Hair follicle dermal papilla cell (primary cell): Measurements from ENCODE around the gene SMIM38. TPM values are rescaled to one million over a fixed set of nuclear protein-coding genes. Genes with fewer than 3 reads are reported as not detected.

Source experiments
- total RNA-seq: library from RNA; depleted of rRNA; stranded (reverse); fragments of >200 nt; gene quantifications from 2 replicates; pipeline ENCODE4 v1.2.3, GENCODE V29; 2012

Gene SMIM38
- total RNA-seq, result 0.24 and 0.65 TPM in 2 replicates

DNA sequence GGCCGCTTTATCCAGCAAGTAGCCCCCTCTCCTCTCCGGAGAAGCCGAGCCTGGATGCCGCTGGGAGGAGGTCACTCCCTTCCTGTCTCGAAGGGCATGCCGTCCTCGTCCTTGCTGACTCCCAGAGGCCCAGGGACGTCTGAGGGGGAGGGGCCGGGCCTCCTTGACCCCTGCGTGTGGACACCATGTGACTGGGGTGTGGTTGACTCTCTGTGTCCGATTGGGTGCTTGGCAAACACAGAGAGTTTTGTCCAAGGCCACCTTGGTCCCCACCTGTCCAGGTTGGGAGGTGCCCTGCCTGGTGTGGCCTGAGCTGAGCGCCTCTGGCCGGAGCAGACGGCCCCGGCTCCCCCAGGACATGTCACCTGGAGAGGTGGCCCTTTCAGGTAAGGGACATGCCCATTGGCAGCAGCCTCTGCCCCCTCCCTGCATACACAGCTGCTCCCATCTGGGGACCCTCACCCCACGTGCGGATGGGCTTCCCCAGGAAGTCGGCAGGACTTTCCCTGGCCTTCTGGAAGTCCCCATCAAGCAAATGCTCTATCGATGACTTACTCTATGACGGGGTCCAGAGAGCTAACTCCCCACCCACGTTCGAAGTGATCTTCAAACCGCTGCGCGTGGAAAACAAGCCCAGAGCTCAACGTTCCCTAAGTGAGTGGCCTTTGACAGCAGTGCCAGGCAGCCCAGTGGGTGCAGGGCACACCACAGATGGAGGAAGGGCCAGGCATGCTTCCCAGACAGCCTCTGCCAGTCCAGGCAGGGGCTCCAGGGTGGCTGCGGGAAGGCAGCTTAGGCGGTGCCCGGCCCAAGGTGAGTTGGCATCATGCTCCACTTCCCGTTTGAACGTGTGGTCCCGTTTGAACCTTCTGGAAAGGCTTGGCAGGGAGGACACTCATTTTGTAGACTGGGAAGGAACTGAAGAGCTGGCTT lies at the start of gene SMIM38:
Gene SMIM38, plus strand, starts transcription at position 634 of the 933 bp plus-strand sequence. CDS start 1,912 bp downstream, outside the sequence.

Other genes with a start within 250 kb of the SMIM38 start
- 0.49 TPM in 1 of 2 replicates, not detected in the other for gene MRGPRD, start 174.9 kb upstream of the SMIM38 start, total RNA-seq
- gene MRGPRF, start 142.7 kb upstream of the SMIM38 start, total RNA-seq, result 211 and 225 TPM in 2 replicates
- gene TPCN2, start 107.0 kb upstream of the SMIM38 start, total RNA-seq, result 21.6 and 30.5 TPM in 2 replicates
- 0.49 and 0.97 TPM in 2 replicates for gene MYEOV, start 138.2 kb downstream of the SMIM38 start, total RNA-seq